Activated B cell treated with CpG ODN at 0.5 μM for 24 hours (primary cell): ENCODE data around the gene FUCA1. TPM values are rescaled to one million over a fixed set of nuclear protein-coding genes. Genes with fewer than 3 reads are reported as not detected.

Experiments used
- ATAC-seq: fragments of 200-7000 bp; cut with Tn5 transposase; one replicate; pipeline ENCODE4 v1.10.0; 2021; ENCODE audit warnings: low read depth, mild to moderate bottlenecking, moderate library complexity
- CTCF ChIA-PET: fragments of 350-600 bp; sonication (Branson Sonifier 250); formaldehyde crosslinking; loops from one replicate; lab custom pipeline; 2021; ENCODE audit warnings: antibody characterized with exemption; lab: Charles Lee
- POLR2A ChIA-PET: fragments of 350-600 bp; sonication (Branson Sonifier 250); formaldehyde crosslinking; loops from one replicate; lab custom pipeline; 2021; ENCODE audit warnings: antibody characterized with exemption; lab: Charles Lee
- DNase-seq: peaks from one replicate; pipeline ENCODE4 v3.0.0; 2022
- H3K27ac Mint-ChIP-seq: one replicate; pipeline ENCODE4 v1.8.0; 2020; ENCODE audit warnings: mixed read lengths
- H3K27me3 Mint-ChIP-seq: one replicate; pipeline ENCODE4 v1.8.0; 2021; ENCODE audit warnings: mixed read lengths
- H3K36me3 Mint-ChIP-seq: one replicate; pipeline ENCODE4 v1.8.0; 2021; ENCODE audit warnings: low read depth, mixed read lengths
- H3K4me1 Mint-ChIP-seq: one replicate; pipeline ENCODE4 v1.8.0; 2021; ENCODE audit warnings: mixed read lengths
- H3K4me3 Mint-ChIP-seq: one replicate; pipeline ENCODE4 v1.8.0; 2020; ENCODE audit warnings: mild to moderate bottlenecking, mixed read lengths
- H3K9me3 Mint-ChIP-seq: one replicate; pipeline ENCODE4 v1.8.0; 2020; ENCODE audit warnings: mixed read lengths
- intact Hi-C: fragments of 100-400 bp; cut with micrococcal nuclease; formaldehyde crosslinking; loops from one replicate; pipeline ENCODE4 v1.15.1; 2024
- total RNA-seq: library from RNA; stranded (reverse); gene quantifications from 2 replicates; pipeline ENCODE4 v1.2.3, GENCODE V29; 2022
- TF ChIP-seq, protein P1 (sequence below): fragments of 200-600 bp; IDR thresholded peaks from one replicate; pipeline ENCODE4 v1.8.0; 2022; ENCODE audit warnings: antibody characterized with exemption, mild to moderate bottlenecking

Gene FUCA1
- total RNA-seq, 1 donor from 2014 or later, result 10.7 TPM

DNA sequence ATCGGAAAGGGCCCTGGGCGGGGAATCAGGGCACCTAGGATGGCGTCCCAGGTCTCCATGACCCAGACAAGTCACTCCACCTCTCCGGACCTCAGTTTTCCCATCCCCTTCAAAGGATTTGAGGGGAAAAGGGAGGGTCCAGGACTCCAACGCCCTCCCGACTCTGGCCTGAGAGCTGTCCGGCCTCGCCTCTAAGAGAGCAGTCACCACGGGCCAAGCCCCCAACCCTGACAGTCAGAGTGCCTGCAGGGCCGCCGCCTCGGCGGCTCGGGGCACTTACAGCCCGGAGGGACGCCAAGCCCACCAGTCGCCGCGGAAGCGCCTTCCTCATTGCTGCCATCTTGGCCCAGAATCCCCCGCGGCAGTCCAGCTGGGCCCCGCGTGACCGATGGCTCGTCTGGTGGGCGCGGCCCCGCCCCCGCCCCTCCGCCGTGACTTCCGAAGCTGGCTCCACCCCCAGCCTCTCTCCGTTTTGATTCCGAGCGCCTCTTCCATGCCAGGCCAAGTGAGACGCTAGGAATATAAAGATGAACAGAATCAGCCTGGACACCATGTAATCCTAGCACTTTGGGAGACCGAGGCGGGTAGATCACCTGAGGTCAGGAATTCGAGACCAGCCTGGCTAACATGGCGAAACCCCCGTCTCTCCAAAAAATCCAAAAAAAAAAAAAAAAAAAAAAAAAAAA, 42.9 kb downstream of the FUCA1 start, which contains the start of gene HMGCL:
TSS of gene HMGCL (minus strand) at position 354 of the 686 bp plus-strand sequence. CDS start at position 340, 14 bp downstream.
- TF ChIP-seq, protein P1, sequence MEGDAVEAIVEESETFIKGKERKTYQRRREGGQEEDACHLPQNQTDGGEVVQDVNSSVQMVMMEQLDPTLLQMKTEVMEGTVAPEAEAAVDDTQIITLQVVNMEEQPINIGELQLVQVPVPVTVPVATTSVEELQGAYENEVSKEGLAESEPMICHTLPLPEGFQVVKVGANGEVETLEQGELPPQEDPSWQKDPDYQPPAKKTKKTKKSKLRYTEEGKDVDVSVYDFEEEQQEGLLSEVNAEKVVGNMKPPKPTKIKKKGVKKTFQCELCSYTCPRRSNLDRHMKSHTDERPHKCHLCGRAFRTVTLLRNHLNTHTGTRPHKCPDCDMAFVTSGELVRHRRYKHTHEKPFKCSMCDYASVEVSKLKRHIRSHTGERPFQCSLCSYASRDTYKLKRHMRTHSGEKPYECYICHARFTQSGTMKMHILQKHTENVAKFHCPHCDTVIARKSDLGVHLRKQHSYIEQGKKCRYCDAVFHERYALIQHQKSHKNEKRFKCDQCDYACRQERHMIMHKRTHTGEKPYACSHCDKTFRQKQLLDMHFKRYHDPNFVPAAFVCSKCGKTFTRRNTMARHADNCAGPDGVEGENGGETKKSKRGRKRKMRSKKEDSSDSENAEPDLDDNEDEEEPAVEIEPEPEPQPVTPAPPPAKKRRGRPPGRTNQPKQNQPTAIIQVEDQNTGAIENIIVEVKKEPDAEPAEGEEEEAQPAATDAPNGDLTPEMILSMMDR, result no peak
- Mint-ChIP-seq H3K27ac (peak within 1 kb of the TSS; percentile 95), H3K9me3 (no peaks in the 10 kb centered on the region), H3K27me3 (no peaks in the 10 kb centered on the region), H3K4me1 (peaks cover 20% of the 10 kb centered on the region), H3K36me3 (peaks cover 8% of the 10 kb centered on the region), H3K4me3 (peak within 1 kb of the TSS; percentile 96)
- intact Hi-C loops, result loop anchor here (1.0 kb wide), 5 partner anchors 13 to 91 kb away; partner anchors contain the start of genes FUCA1 and GALE
- ATAC-seq (peak; percentile 95), DNase-seq (peak; percentile 81)
- ChIA-PET POLR2A (interaction anchor here (0.6 to 3.8 kb wide), 32 partner anchors 9 to 1514 kb away, joined by 3 to 44 read pairs (median 5); partner anchors contain the start of genes CNR2, GALE, LYPLA2 and PITHD1), CTCF (interaction anchor here (0.6 to 4.9 kb wide), 4 partner anchors 14 to 92 kb away, joined by 3 to 36 read pairs (median 4); no protein-coding TSS in a partner anchor)

DNA sequence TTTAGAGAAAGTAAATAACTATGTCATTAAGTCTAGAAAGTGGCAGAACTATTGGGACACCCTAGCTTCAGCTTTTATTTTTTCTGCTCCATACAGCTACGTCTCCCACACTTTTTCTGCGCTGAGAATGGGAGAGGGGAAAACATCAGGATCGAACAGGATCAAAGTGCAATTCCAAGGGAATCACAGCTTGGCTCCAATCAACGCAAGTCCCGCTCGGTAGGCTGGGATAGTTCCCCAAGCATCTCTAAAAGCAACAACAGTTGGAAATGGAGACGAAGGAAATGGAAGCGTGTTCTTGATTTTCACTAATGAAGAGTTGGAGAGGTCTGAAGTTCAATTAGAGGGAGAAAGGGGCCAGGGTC, 43.4 kb downstream of the FUCA1 start:
- Mint-ChIP-seq H3K4me1 (peaks cover 20% of the 10 kb centered on the region), H3K4me3 (peak overlapping the region; percentile 96), H3K9me3 (no peaks in the 10 kb centered on the region), H3K36me3 (peaks cover 9% of the 10 kb centered on the region), H3K27me3 (no peaks in the 10 kb centered on the region), H3K27ac (peak overlapping the region; percentile 95)
- POLR2A ChIA-PET, result interaction anchor here (0.6 to 3.8 kb wide), 19 partner anchors 8 to 135 kb away, joined by 3 to 44 read pairs (median 6); partner anchors contain the start of genes CNR2, GALE, LYPLA2 and PITHD1
- DNase-seq, result no peak
- TF ChIP-seq, protein P1, result no peak
- ATAC-seq, result no peak
- intact Hi-C loops, result loop anchor here (1.0 kb wide), 5 partner anchors 13 to 92 kb away; partner anchors contain the start of genes FUCA1 and GALE
- CTCF ChIA-PET, result interaction anchor here (0.9 to 4.9 kb wide), 3 partner anchors 14 to 92 kb away, joined by 3 to 36 read pairs (median 6); no protein-coding TSS in a partner anchor

DNA sequence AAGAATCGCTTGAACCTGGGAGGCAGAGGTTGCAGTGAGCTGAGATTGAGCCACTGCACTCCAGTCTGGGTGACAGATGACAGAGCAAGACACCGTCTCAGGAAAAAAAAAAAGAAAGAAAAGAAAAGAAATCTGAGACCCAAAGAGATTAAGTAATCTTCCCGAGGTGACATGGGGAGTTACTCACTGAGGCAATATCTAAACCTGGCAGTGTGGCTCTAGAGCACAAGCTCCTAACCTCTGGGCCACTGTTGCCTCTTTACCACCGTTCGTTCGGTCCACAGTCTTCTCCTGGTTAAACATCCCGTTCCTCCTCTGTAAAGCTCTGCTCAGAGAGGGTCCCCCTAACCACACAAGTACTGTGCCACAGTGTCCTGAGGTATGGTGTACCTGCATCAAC, 44.3 kb downstream of the FUCA1 start:
- ATAC-seq (no peak), DNase-seq (no peak)
- Mint-ChIP-seq H3K4me1 (peaks cover 20% of the 10 kb centered on the region), H3K27me3 (no peaks in the 10 kb centered on the region), H3K36me3 (peaks cover 9% of the 10 kb centered on the region), H3K9me3 (no peaks in the 10 kb centered on the region), H3K27ac (peak overlapping the region; percentile 12), H3K4me3 (peak overlapping the region; percentile 96)
- ChIA-PET POLR2A (interaction anchor here (1.4 to 3.8 kb wide), 4 partner anchors 12 to 86 kb away, joined by 5 to 44 read pairs (median 35); partner anchors contain the start of genes GALE and LYPLA2), CTCF (interaction anchor here (4.9 kb wide), 1 partner anchor 13 kb away, joined by 36 read pairs; no protein-coding TSS in a partner anchor)
- TF ChIP-seq, protein P1, result no peak
- intact Hi-C loops, result no loop called here

DNA sequence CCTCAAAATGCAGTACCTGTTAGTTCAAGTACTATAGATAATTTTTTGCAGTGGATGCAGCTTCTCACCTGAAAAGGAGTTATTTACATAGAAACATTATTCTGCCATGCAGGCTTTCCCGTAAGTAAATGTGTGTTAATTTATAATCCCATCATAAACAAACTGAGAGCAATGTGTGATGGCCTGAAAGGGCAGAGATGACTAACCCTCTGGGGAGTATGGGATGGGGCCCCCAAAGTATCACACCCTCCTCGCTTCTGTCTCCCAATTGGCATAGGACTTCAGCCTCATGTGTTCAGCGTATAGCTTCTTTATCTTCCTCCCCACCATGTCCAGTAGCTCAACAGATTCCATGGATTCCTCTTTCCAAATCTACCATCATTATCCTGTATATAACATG, 50.5 kb downstream of the FUCA1 start:
- Mint-ChIP-seq H3K27ac (no peak overlapping the region), H3K9me3 (no peaks in the 10 kb centered on the region), H3K4me3 (no peak overlapping the region), H3K27me3 (no peaks in the 10 kb centered on the region), H3K36me3 (peaks cover 47% of the 10 kb centered on the region), H3K4me1 (peaks cover under 1% of the 10 kb centered on the region)
- DNase-seq (no peak), ATAC-seq (no peak)
- TF ChIP-seq, protein P1, result no peak
- ChIA-PET POLR2A (no interaction called here), CTCF (interaction anchor here (1.0 to 3.5 kb wide), 2 partner anchors 11 to 99 kb away, joined by 3 to 13 read pairs; no protein-coding TSS in a partner anchor)
- intact Hi-C loops, result no loop called here

DNA sequence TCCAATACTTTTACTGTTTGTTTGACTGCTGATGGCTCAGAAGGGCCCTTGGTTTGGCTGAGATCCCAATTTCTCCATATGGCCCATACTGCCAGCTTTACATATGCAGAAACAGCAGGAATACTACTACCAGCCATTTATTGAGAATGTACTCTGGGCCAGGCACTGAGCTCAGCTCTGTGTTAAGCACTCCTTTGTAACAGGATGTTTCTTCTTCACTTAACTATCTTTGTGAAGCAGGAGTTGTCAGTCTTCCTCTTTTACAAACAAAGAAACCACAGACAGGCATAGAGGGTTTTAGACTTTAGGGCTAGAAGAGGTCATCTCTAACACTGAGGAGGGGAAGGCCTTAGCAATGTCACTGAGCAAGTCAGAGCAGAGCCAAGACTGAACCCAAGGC, 51.2 kb downstream of the FUCA1 start:
- no peak for ATAC-seq
- Mint-ChIP-seq H3K9me3 (no peaks in the 10 kb centered on the region), H3K27ac (no peak overlapping the region), H3K4me3 (no peak overlapping the region), H3K4me1 (peaks cover 3% of the 10 kb centered on the region), H3K36me3 (peaks cover 51% of the 10 kb centered on the region), H3K27me3 (no peaks in the 10 kb centered on the region)
- intact Hi-C loops, result no loop called here
- CTCF ChIA-PET, result interaction anchor here (3.5 kb wide), 1 partner anchor 99 kb away, joined by 13 read pairs; no protein-coding TSS in a partner anchor
- POLR2A ChIA-PET, result interaction anchor here (0.8 kb wide), 1 partner anchor 8 kb away, joined by 3 read pairs; the partner anchor contains the start of gene HMGCL
- TF ChIP-seq, protein P1, result no peak
- DNase-seq, result no peak
